A549 (cell line): ENCODE measurements around the gene MDH2.
"Not testable (repeated sequence)": the region's sequence is repeated elsewhere in the genome, so short reads cannot be mapped to it uniquely, and the experiment has no call there.

Experiments used
- ATOH8 ChIP-seq: fragments of 250-450 bp; sonication (Bioruptor Pico); IDR thresholded peaks from 2 replicates; pipeline ENCODE4 v1.5.0; 2020; ENCODE audit warnings: low read depth, mild to moderate bottlenecking, moderate library complexity
- CTCF ChIP-seq: fragments of >200 bp; sonication (Bioruptor Twin); formaldehyde crosslinking; IDR thresholded peaks from 3 replicates; pipeline ENCODE4 v1.5.1; 2016
- EP300 ChIP-seq, 2 experiments: fragments of >200 bp; sonication (Bioruptor Twin); formaldehyde crosslinking; IDR thresholded peaks; 2 replicates in 1 of 2; 3 replicates in 1 of 2; pipeline ENCODE4 v1.6.1; 2016 to 2017
- MAFK ChIP-seq: fragments of 450-650 bp; IDR thresholded peaks from 2 replicates; pipeline ENCODE4 v1.6.1; 2014; ENCODE audit not compliant: partially characterized antibody
- NR3C1 ChIP-seq: fragments of >200 bp; sonication (Bioruptor Twin); formaldehyde crosslinking; IDR thresholded peaks from 3 replicates; pipeline ENCODE4 v1.6.1; 2017
- POLR2A ChIP-seq: IDR thresholded peaks from 2 replicates; pipeline ENCODE4 v1.6.1; 2012; ENCODE audit warnings: mild to moderate bottlenecking, low read length
- REST ChIP-seq: fragments of 200-600 bp; sonication (generic); IDR thresholded peaks from 2 replicates; pipeline ENCODE4 v1.6.1; 2016; ENCODE audit warnings: antibody characterized with exemption, mild to moderate bottlenecking, moderate library complexity

- not testable (repeated sequence) for TF ChIP-seq CTCF; REST; NR3C1; EP300 (IDR thresholded peaks at IDR 0.05); POLR2A; MAFK; ATOH8 (CRISPR knock-in tag)
Measured at GRCh38 chr7:76084115-76084514, 36.2 kb downstream of the MDH2 start.
